Mesothelial cell of epicardium (in vitro differentiated cells): Measurements from ENCODE around the gene CCND2. TPM values are rescaled to one million over a fixed set of nuclear protein-coding genes. Genes with fewer than 3 reads are reported as not detected.

Source experiments
- DNase-seq, 2 experiments: peaks; one replicate each; pipeline ENCODE4 v3.0.0; 2021; ENCODE audit warnings: low spot score in 2 of 2; ENCODE audit not compliant: unreplicated experiment in 2 of 2
- H3K27ac Mint-ChIP-seq: 2 replicates; pipeline ENCODE4 v1.8.0; 2021; ENCODE audit warnings: mixed read lengths
- H3K27me3 Mint-ChIP-seq: 2 replicates; pipeline ENCODE4 v1.8.0; 2021; ENCODE audit warnings: low read depth, mixed read lengths
- H3K36me3 Mint-ChIP-seq: 2 replicates; pipeline ENCODE4 v1.8.0; 2021; ENCODE audit warnings: mixed read lengths
- H3K4me1 Mint-ChIP-seq: 2 replicates; pipeline ENCODE4 v1.8.0; 2021; ENCODE audit warnings: mixed read lengths
- H3K4me3 Mint-ChIP-seq: 2 replicates; pipeline ENCODE4 v1.8.0; 2021; ENCODE audit warnings: mild to moderate bottlenecking, moderate library complexity, mixed read lengths
- H3K9me3 Mint-ChIP-seq: 2 replicates; pipeline ENCODE4 v1.8.0; 2021; ENCODE audit warnings: mixed read lengths
- CTCF ChIP-seq: fragments of 200-600 bp; sonication (generic); IDR thresholded peaks from one replicate; pipeline ENCODE4 v1.5.0; 2021; ENCODE audit warnings: antibody characterized with exemption; ENCODE audit not compliant: unreplicated experiment
- total RNA-seq: library from RNA; stranded (reverse); gene quantifications from 3 replicates; pipeline ENCODE4 v1.2.1, GENCODE V29; 2021

CCND2 gene
- total RNA-seq, 1 donor from 2014 or later: 412 TPM

GRCh38 chr12:4270831-4271716 is 2.5 kb upstream of the CCND2 start:
- DNase-seq: peak in 1 of 2 experiments; percentile 67
- no peak for TF ChIP-seq CTCF

DNA sequence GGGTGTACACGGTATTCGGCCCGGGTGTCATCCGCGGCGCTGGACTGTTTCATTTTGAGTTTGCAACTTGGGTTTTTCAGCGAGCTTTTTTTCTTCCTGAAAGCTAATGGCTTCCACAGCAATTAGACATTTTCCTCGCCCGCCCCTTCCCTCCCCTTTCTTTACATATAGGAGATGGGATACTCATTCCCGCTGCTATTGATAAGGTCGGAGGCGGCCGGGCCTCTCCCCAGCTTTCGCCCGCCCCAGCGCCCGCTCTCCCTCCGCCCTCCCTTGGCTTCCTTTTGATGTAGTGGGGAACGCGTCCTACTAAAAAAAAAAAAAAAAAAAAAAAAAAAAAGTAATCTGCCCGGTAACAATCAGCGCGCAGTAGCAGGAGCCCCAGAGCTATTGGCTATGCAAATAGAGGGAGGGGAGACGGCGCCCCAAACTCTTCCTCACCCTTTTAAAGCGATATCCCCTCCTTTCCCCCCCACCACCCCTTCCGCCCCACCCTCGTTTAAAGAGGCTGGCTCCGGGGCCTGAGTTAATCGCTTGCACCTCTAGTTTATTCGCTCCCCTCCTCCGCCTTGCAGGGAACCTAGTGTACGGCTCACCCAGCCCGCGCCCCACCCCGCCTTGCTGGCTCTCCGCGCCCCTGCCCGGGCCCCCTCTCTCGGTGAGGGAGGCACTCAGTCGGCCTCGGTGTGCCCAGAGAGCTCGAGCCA is 1.7 kb upstream of the CCND2 start:
- Mint-ChIP-seq H3K9me3 (no peaks in the 10 kb centered on the region), H3K4me3 (peak overlapping the region; percentile 91), H3K27ac (peak overlapping the region; percentile 97), H3K4me1 (peaks cover 37% of the 10 kb centered on the region), H3K36me3 (peaks cover 2% of the 10 kb centered on the region), H3K27me3 (peaks cover 24% of the 10 kb centered on the region)
- DNase-seq: peak in 1 of 2 experiments; percentile 87
- no peak for TF ChIP-seq CTCF

More at GRCh38 chr12:4270831-4271716, 2.5 kb upstream of the CCND2 start:
- no peaks in the 10 kb centered on the region for H3K36me3 Mint-ChIP-seq
- peak overlapping the region; percentile 91 for H3K4me3 Mint-ChIP-seq
- H3K4me1 Mint-ChIP-seq: peaks cover 31% of the 10 kb centered on the region
- peak overlapping the region; percentile 99 for H3K27ac Mint-ChIP-seq
- no peaks in the 10 kb centered on the region for H3K9me3 Mint-ChIP-seq
- peaks cover 30% of the 10 kb centered on the region for H3K27me3 Mint-ChIP-seq

DNA sequence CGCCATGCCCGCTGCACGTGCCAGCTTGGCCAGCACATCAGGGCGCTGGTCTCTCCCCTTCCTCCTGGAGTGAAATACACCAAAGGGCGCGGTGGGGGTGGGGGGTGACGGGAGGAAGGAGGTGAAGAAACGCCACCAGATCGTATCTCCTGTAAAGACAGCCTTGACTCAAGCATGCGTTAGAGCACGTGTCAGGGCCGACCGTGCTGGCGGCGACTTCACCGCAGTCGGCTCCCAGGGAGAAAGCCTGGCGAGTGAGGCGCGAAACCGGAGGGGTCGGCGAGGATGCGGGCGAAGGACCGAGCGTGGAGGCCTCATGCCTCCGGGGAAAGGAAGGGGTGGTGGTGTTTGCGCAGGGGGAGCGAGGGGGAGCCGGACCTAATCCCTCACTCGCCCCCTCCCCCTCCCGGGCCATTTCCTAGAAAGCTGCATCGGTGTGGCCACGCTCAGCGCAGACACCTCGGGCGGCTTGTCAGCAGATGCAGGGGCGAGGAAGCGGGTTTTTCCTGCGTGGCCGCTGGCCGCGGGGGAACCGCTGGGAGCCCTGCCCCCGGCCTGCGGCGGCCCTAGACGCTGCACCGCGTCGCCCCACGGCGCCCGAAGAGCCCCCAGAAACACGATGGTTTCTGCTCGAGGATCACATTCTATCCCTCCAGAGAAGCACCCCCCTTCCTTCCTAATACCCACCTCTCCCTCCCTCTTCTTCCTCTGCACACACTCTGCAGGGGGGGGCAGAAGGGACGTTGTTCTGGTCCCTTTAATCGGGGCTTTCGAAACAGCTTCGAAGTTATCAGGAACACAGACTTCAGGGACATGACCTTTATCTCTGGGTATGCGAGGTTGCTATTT is 914 bp upstream of the CCND2 start:
- Mint-ChIP-seq H3K4me3 (peak overlapping the region; percentile 91), H3K4me1 (peaks cover 45% of the 10 kb centered on the region), H3K27ac (peak overlapping the region; percentile 97), H3K9me3 (no peaks in the 10 kb centered on the region), H3K36me3 (peaks cover 6% of the 10 kb centered on the region), H3K27me3 (peaks cover 17% of the 10 kb centered on the region)
- TF ChIP-seq CTCF: no peak
- peak in 1 of 2 experiments; percentile 73 for DNase-seq

DNA sequence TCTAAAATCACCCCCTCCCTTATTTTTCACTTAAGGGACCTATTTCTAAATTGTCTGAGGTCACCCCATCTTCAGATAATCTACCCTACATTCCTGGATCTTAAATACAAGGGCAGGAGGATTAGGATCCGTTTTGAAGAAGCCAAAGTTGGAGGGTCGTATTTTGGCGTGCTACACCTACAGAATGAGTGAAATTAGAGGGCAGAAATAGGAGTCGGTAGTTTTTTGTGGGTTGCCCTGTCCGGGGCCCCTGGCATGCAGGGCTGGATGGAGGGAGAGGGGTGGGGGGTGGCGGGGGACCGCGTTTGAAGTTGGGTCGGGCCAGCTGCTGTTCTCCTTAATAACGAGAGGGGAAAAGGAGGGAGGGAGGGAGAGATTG is 300 bp upstream of the CCND2 start:
- Mint-ChIP-seq H3K36me3 (peaks cover 6% of the 10 kb centered on the region), H3K27me3 (peaks cover 12% of the 10 kb centered on the region), H3K27ac (peak overlapping the region; percentile 90), H3K9me3 (no peaks in the 10 kb centered on the region), H3K4me1 (peaks cover 50% of the 10 kb centered on the region), H3K4me3 (peak overlapping the region; percentile 91)
- no peak for DNase-seq
- no peak for TF ChIP-seq CTCF

DNA sequence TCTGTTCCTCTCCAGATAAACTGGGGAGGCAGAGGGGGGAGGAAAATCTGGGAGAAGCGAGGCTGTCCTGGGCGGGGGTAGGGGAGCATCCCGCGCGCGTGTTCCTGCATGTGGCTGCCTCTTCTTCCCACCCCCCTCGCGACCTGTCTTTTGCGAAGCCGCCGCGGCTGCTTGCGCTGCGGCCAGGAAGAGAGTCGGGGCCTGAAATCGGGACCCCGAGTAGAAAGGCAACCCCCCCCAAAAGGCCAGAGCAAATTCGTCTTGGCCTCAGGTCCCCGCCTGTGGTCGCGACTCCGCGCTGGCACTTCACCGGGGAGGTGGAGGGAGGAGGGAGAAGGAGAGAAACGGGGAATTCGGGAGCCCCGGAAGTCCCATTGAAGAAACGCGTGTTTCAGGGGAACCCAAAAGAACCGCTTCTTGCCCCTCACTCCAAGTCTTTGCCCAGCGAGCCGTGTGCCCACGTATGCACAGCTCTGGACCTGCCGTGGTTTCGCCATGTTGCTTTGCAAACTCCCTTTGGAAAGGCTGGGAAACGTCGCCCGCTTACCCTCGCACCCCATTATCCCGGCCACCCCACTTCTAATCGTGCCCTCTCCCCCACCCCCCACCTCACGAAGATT is 944 bp downstream of the CCND2 start:
- peaks cover 8% of the 10 kb centered on the region for H3K36me3 Mint-ChIP-seq
- peak overlapping the region; percentile 98 for H3K27ac Mint-ChIP-seq
- TF ChIP-seq CTCF: no peak
- no peak for DNase-seq
- peak overlapping the region; percentile 91 for H3K4me3 Mint-ChIP-seq
- H3K27me3 Mint-ChIP-seq: peaks cover 5% of the 10 kb centered on the region
- H3K9me3 Mint-ChIP-seq: no peaks in the 10 kb centered on the region
- H3K4me1 Mint-ChIP-seq: peaks cover 56% of the 10 kb centered on the region
